GM19239 (cell line): ENCODE measurements around the gene RHOBTB3.
A peak's percentile ranks its signal among the peaks of the same experiment; 100 is the strongest.

Experiments
- DNase-seq: peaks from one replicate; pipeline ENCODE4 v3.0.0; 2011; ENCODE audit warnings: low spot score; ENCODE audit not compliant: insufficient read length
- FAIRE-seq: peaks from 2 replicates; lab custom pipeline; 2011; peaks lifted over from hg19 to GRCh38; lab: Jason Lieb, UNC

The RHOBTB3 gene

GRCh38 chr5:95815155-95815729, 84.1 kb downstream of the RHOBTB3 start:
- FAIRE-seq (no peak), DNase-seq (no peak)

- DNase-seq (no peak), FAIRE-seq (no peak)
Measured at GRCh38 chr5:95816341-95816740, 85.2 kb downstream of the RHOBTB3 start.

- DNase-seq (no peak), FAIRE-seq (no peak)
Measured at GRCh38 chr5:95816776-95817175, 85.6 kb downstream of the RHOBTB3 start.

GRCh38 chr5:95817430-95817829, 86.3 kb downstream of the RHOBTB3 start:
- DNase-seq (no peak), FAIRE-seq (no peak)

GRCh38 chr5:95818181-95819147, 87.3 kb downstream of the RHOBTB3 start:
- no peak for DNase-seq
- FAIRE-seq: peak; percentile 61

GRCh38 chr5:95821110-95822021, 90.2 kb downstream of the RHOBTB3 start:
- peak; percentile 68 for FAIRE-seq

GRCh38 chr5:95822043-95822541, 91.0 kb downstream of the RHOBTB3 start:
- FAIRE-seq (peak; percentile 48), DNase-seq (no peak)

More at GRCh38 chr5:95821110-95822021, 90.2 kb downstream of the RHOBTB3 start:
- no peak for DNase-seq

GRCh38 chr5:95822542-95823181, 91.5 kb downstream of the RHOBTB3 start, which contains the start of gene GLRX:
Gene GLRX, minus strand, starts transcription at chr5:95822726. Its CDS starts 64 bp downstream, at chr5:95822662.
- FAIRE-seq: peak; percentile 91
- no peak for DNase-seq

- DNase-seq: no peak
- FAIRE-seq: no peak
Measured at GRCh38 chr5:95823218-95823737, 92.1 kb downstream of the RHOBTB3 start.

- peak; percentile 61 for FAIRE-seq
- DNase-seq: no peak
Measured at GRCh38 chr5:95823738-95824609, 92.8 kb downstream of the RHOBTB3 start.

GRCh38 chr5:95824747-95825146, 93.6 kb downstream of the RHOBTB3 start:
- DNase-seq (no peak), FAIRE-seq (no peak)

GRCh38 chr5:95825495-95825894, 94.4 kb downstream of the RHOBTB3 start:
- no peak for FAIRE-seq
- DNase-seq: no peak

GRCh38 chr5:95826949-95827891, 96.1 kb downstream of the RHOBTB3 start:
- DNase-seq (no peak), FAIRE-seq (no peak)

GRCh38 chr5:95827892-95828246, 96.7 kb downstream of the RHOBTB3 start:
- no peak for FAIRE-seq
- no peak for DNase-seq

GRCh38 chr5:95830226-95830625, 99.1 kb downstream of the RHOBTB3 start:
- DNase-seq (no peak), FAIRE-seq (no peak)

GRCh38 chr5:95832664-95833063, 101.5 kb downstream of the RHOBTB3 start:
- DNase-seq: no peak
- FAIRE-seq: no peak

- FAIRE-seq: peak; percentile 72
Measured at GRCh38 chr5:95835682-95836385, 104.7 kb downstream of the RHOBTB3 start.

More at GRCh38 chr5:95835682-95836385, 104.7 kb downstream of the RHOBTB3 start:
- no peak for DNase-seq
